Sigmoid colon (tissue), 7 donors: ENCODE results near the gene SLC38A3. TPM values are rescaled to one million over a fixed set of nuclear protein-coding genes. Genes with fewer than 3 reads are reported as not detected.

Source experiments
- DNase-seq: peaks from one replicate; pipeline ENCODE4 v3.0.0-alpha.2; 2019
- H3K27ac ChIP-seq, 4 donors: fragments of 200-600 bp; sonication (generic); one replicate each; pipeline ENCODE4 v1.5.1; 2016 to 2019; ENCODE audit warnings: mild to moderate bottlenecking in 1 of 4
- H3K27me3 ChIP-seq, 3 donors: fragments of 200-600 bp; sonication (generic); one replicate each; pipeline ENCODE4 v1.5.1; 2019; ENCODE audit warnings: mild to moderate bottlenecking in 1 of 3
- H3K36me3 ChIP-seq, 4 donors: fragments of 200-600 bp; sonication (generic); one replicate each; pipeline ENCODE4 v1.5.1; 2016 to 2019
- H3K4me1 ChIP-seq, 4 donors: fragments of 200-600 bp; sonication (generic); one replicate each; pipeline ENCODE4 v1.5.1; 2017 to 2019
- H3K4me3 ChIP-seq, 4 donors: fragments of 200-600 bp; sonication (generic); one replicate each; pipeline ENCODE4 v1.5.1; 2017 to 2019; ENCODE audit warnings: mild to moderate bottlenecking in 2 of 4, moderate library complexity in 1 of 4
- H3K9me3 ChIP-seq, 4 donors: fragments of 200-600 bp in 3 of 4; sonication (generic) in 3 of 4; one replicate each; pipeline versions ENCODE4 v1.5.1 to v1.6.1; 2013 to 2019
- EP300 ChIP-seq, 4 donors: sonication (generic); formaldehyde crosslinking; IDR thresholded peaks; one replicate each; pipeline ENCODE4 v1.6.1; 2017; ENCODE audit warnings: antibody characterized with exemption in 4 of 4
- POLR2A ChIP-seq, 2 donors: fragments of 450-650 bp; IDR thresholded peaks; one replicate each; pipeline ENCODE4 v1.6.1; 2016; ENCODE audit warnings: antibody characterized with exemption in 2 of 2, mild to moderate bottlenecking in 2 of 2, moderate library complexity in 2 of 2
- POLR2AphosphoS5 ChIP-seq, 4 donors: sonication (generic); formaldehyde crosslinking; IDR thresholded peaks; one replicate each; pipeline ENCODE4 v1.6.1; 2017; ENCODE audit warnings: antibody characterized with exemption in 4 of 4
- WGBS, 2 donors: extraction: QIAGEN DNeasy Blood & Tissue Kit; methylation state at CpG; one replicate each; pipeline ENCODE4 v1.1.7; 2013; 5-methylcytosine and 5-hydroxymethylcytosine counted together
- intact Hi-C: fragments of 100-400 bp; cut with DNase I; formaldehyde crosslinking; loops from one replicate; pipeline ENCODE4 v1.15.1; 2023
- polyA plus RNA-seq, 3 donors: library from polyadenylated mRNA; stranded (reverse); fragments of 200-250 nt; gene quantifications; one replicate each; pipeline ENCODE4 v1.2.3, GENCODE V29; 2013
- small RNA-seq, 3 donors: library from RNA; depleted of rRNA; stranded (forward); fragments of <200 nt; gene quantifications; one replicate each; pipeline ENCODE3, GENCODE V24; 2016
- total RNA-seq, 4 donors: library from RNA; depleted of rRNA; stranded (reverse); fragments of >200 nt; gene quantifications; one replicate each; pipeline ENCODE4 v1.1.0, GENCODE V29; 2016
- TF ChIP-seq, protein P1 (sequence below), 4 experiments: fragments of 450-650 bp in 3 of 4; fragments of 200-600 bp in 1 of 4; IDR thresholded peaks; one replicate each; pipeline ENCODE4 v1.5.1; 2016 to 2019; ENCODE audit warnings: antibody characterized with exemption in 4 of 4, mild to moderate bottlenecking in 3 of 4, moderate library complexity in 2 of 4
- donor health status: healthy with polysubstance abuse.
- donor health status: Bipolar disorder and iron deficiency.
- donor health status: healthy.

SLC38A3 gene
- total and polyA plus RNA-seq, 7 donors = 0.07 to 0.28 TPM; not detected in 5

DNA sequence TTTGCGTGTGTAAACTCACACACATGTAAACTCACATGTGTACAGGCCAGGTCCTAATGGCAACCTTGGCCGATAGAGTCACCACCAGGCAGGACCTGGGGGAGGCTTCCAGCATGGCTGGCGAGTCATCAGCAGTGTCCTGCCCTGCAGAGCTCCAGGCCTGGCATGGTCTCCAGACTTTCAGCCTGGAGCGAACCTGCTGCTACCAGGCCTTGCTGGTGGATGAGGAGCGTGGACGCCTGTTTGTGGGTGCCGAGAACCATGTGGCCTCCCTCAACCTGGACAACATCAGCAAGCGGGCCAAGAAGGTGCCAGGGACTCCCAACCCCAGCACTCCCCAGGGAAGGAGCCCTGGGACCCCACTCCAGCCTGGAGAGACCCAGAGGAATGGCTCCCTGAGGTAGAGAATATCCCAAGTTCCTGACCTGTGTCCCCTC is 64.9 kb downstream of the SLC38A3 start:
- H3K27ac ChIP-seq = peak overlapping the region; percentile 93 to 99 (median 99)
- no peaks in the 10 kb centered on the region for H3K9me3 ChIP-seq
- peak overlapping the region in 3 of 4 donors; percentile 34 to 43 (median 39) for H3K4me3 ChIP-seq
- no peaks in the 10 kb centered on the region for H3K36me3 ChIP-seq
- DNase-seq = no peak
- H3K4me1 ChIP-seq = peaks cover 0 to 74% (median 66%) of the 10 kb centered on the region in 4 donors
- TF ChIP-seq EP300 (IDR thresholded peaks at IDR 0.05) = no peak
- TF ChIP-seq POLR2A (IDR thresholded peaks at IDR 0.05) = no peak
- TF ChIP-seq, protein P1, sequence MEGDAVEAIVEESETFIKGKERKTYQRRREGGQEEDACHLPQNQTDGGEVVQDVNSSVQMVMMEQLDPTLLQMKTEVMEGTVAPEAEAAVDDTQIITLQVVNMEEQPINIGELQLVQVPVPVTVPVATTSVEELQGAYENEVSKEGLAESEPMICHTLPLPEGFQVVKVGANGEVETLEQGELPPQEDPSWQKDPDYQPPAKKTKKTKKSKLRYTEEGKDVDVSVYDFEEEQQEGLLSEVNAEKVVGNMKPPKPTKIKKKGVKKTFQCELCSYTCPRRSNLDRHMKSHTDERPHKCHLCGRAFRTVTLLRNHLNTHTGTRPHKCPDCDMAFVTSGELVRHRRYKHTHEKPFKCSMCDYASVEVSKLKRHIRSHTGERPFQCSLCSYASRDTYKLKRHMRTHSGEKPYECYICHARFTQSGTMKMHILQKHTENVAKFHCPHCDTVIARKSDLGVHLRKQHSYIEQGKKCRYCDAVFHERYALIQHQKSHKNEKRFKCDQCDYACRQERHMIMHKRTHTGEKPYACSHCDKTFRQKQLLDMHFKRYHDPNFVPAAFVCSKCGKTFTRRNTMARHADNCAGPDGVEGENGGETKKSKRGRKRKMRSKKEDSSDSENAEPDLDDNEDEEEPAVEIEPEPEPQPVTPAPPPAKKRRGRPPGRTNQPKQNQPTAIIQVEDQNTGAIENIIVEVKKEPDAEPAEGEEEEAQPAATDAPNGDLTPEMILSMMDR (IDR thresholded peaks at IDR 0.05) = no peak
- TF ChIP-seq POLR2AphosphoS5 (IDR thresholded peaks at IDR 0.05) = no peak
- 86 to 90% methylated on average over 8 of the region's 8 CpGs for WGBS, 2 donors
- H3K27me3 ChIP-seq = peaks cover 0 to 9% (median 0%) of the 10 kb centered on the region in 3 donors
- intact Hi-C loops = no loop called here

DNA sequence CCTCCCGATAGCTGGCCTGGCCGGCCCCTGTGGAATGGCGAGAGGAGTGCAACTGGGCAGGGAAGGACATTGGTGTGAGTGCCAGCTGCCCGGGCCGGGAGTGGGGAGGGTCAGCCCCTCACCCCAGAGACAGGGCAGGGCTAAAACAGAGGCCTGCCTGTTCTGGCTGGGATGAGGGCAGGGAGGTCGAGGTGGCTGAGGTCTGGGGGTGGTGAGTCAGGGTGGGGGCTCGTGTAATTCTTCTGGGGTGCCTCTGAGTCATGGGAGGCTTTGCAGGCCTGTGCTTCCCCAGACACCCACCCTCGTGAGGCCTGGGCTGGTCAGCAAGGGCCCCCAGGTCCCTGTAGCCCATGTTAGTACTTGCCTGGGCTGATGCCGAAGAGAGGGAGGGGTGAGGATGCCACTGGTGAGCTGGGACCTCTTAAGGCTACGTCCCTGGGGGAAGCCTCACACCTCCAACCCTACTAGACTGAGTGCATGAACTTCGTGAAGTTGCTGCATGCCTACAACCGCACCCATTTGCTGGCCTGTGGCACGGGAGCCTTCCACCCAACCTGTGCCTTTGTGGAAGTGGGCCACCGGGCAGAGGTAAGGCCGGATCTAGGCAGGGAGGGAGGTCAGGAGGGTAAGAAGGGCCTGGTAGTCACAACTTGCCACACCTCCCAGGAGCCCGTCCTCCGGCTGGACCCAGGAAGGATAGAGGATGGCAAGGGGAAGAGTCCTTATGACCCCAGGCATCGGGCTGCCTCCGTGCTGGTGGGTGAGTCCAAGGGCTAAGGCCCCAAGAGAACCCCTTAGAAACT is 65.6 kb downstream of the SLC38A3 start:
- intact Hi-C loops = no loop called here
- Histone ChIP-seq H3K4me3 (peak overlapping the region in 3 of 4 donors; percentile 34 to 43 (median 39)), H3K4me1 (peaks cover 0 to 68% (median 60%) of the 10 kb centered on the region in 4 donors)

More for the DNA sequence above, 65.6 kb downstream of the SLC38A3 start:
- Histone ChIP-seq H3K36me3 (peaks cover 0 to 4% (median 0%) of the 10 kb centered on the region in 4 donors), H3K27ac (peak overlapping the region; percentile 93 to 99 (median 99)), H3K27me3 (peaks cover 0 to 13% (median 0%) of the 10 kb centered on the region in 3 donors), H3K9me3 (no peaks in the 10 kb centered on the region)
- 81 to 85% methylated on average over 19 of the region's 19 CpGs for WGBS, 2 donors
- TF ChIP-seq POLR2AphosphoS5 (IDR thresholded peaks at IDR 0.05) (peak in 2 of 4 donors; percentile 65 to 70), EP300 (IDR thresholded peaks at IDR 0.05) (no peak), POLR2A (IDR thresholded peaks at IDR 0.05) (no peak)
- TF ChIP-seq, protein P1 (IDR thresholded peaks at IDR 0.05) = no peak
- no peak for DNase-seq

Small RNAs within 50 kb of the gene (small RNA-seq; reads per million reads assigned to genes)
- gene MIR566 (0 reads per million in 3 donors), gene MIR5787 (0 reads per million in 3 donors)

Other genes with a start within 250 kb of the SLC38A3 start
- 100 to 1,000 TPM; 149 to 294 (median 176) TPM for gene RBM5, start 116.4 kb upstream of the SLC38A3 start, total RNA-seq
- gene RBM5, start 116.4 kb upstream of the SLC38A3 start, polyA plus RNA-seq = 10 to 100 TPM; 19.4 to 96.4 (median 33.6) TPM
- gene SEMA3F, start 49.9 kb upstream of the SLC38A3 start, total RNA-seq = 10 to 100 TPM in 1 of 4 donors, 1 to 10 TPM in 3; 5.1 to 11.4 (median 8.0) TPM
- 10 to 100 TPM in 1 of 3 donors, 1 to 10 TPM in 1, under 1 TPM in 1; 0.60 to 12.3 (median 1.2) TPM for gene SEMA3F, start 49.9 kb upstream of the SLC38A3 start, polyA plus RNA-seq
- gene GNAT1, start 13.7 kb upstream of the SLC38A3 start, total RNA-seq = not detected
- gene GNAT1, start 13.7 kb upstream of the SLC38A3 start, polyA plus RNA-seq = under 1 TPM in 1 of 3 donors, not detected in 2; 0.06 TPM
- 100 to 1,000 TPM; 149 to 171 (median 163) TPM for gene GNAI2, start 30.9 kb downstream of the SLC38A3 start, total RNA-seq
- gene GNAI2, start 30.9 kb downstream of the SLC38A3 start, polyA plus RNA-seq = 100 to 1,000 TPM in 1 of 3 donors, 10 to 100 TPM in 2; 43.9 to 125 (median 64.3) TPM
- gene SEMA3B, start 63.9 kb downstream of the SLC38A3 start, total RNA-seq = 10 to 100 TPM in 3 of 4 donors, 1 to 10 TPM in 1; 7.9 to 54.6 (median 25.0) TPM
- 10 to 100 TPM; 12.0 to 39.2 (median 15.3) TPM for gene SEMA3B, start 63.9 kb downstream of the SLC38A3 start, polyA plus RNA-seq
- gene LSMEM2, start 73.8 kb downstream of the SLC38A3 start, total RNA-seq = not detected
- gene LSMEM2, start 73.8 kb downstream of the SLC38A3 start, polyA plus RNA-seq = under 1 TPM in 2 of 3 donors, not detected in 1; 0.13 to 0.46 TPM
- 10 to 100 TPM; 46.7 to 59.1 (median 52.7) TPM for gene IFRD2, start 87.2 kb downstream of the SLC38A3 start, total RNA-seq
- gene IFRD2, start 87.2 kb downstream of the SLC38A3 start, polyA plus RNA-seq = 10 to 100 TPM; 24.5 to 73.1 (median 31.2) TPM
- gene HYAL3, start 94.1 kb downstream of the SLC38A3 start, total RNA-seq = 1 to 10 TPM; 2.1 to 8.3 (median 3.4) TPM
- gene HYAL3, start 94.1 kb downstream of the SLC38A3 start, polyA plus RNA-seq = 1 to 10 TPM in 2 of 3 donors, under 1 TPM in 1; 0.60 to 4.4 (median 2.8) TPM
- gene NAA80, start 94.1 kb downstream of the SLC38A3 start, total RNA-seq = 1 to 10 TPM; 3.6 to 9.4 (median 7.6) TPM
- 1 to 10 TPM; 3.5 to 9.5 (median 4.2) TPM for gene NAA80, start 94.1 kb downstream of the SLC38A3 start, polyA plus RNA-seq
- 1 to 10 TPM; 3.5 to 7.2 (median 4.2) TPM for gene HYAL1, start 98.3 kb downstream of the SLC38A3 start, total RNA-seq
- 10 to 100 TPM in 1 of 3 donors, 1 to 10 TPM in 2; 2.4 to 15.1 (median 9.5) TPM for gene HYAL1, start 98.3 kb downstream of the SLC38A3 start, polyA plus RNA-seq
- 10 to 100 TPM; 41.6 to 62.6 (median 49.4) TPM for gene HYAL2, start 117.5 kb downstream of the SLC38A3 start, total RNA-seq
- gene HYAL2, start 117.5 kb downstream of the SLC38A3 start, polyA plus RNA-seq = 10 to 100 TPM in 2 of 3 donors, 1 to 10 TPM in 1; 8.6 to 45.8 (median 13.8) TPM
- gene TUSC2, start 123.0 kb downstream of the SLC38A3 start, total RNA-seq = 10 to 100 TPM; 23.2 to 54.7 (median 38.0) TPM
- gene TUSC2, start 123.0 kb downstream of the SLC38A3 start, polyA plus RNA-seq = 10 to 100 TPM; 28.7 to 37.1 (median 33.0) TPM
- 10 to 100 TPM; 27.4 to 29.8 (median 28.5) TPM for gene RASSF1, start 135.6 kb downstream of the SLC38A3 start, total RNA-seq
- 10 to 100 TPM; 16.4 to 41.7 (median 21.0) TPM for gene RASSF1, start 135.6 kb downstream of the SLC38A3 start, polyA plus RNA-seq
- 1 to 10 TPM in 1 of 4 donors, not detected in 3; 1.2 TPM for gene ZMYND10, start 140.5 kb downstream of the SLC38A3 start, total RNA-seq
- gene ZMYND10, start 140.5 kb downstream of the SLC38A3 start, polyA plus RNA-seq = under 1 TPM in 1 of 3 donors, not detected in 2; 0.77 TPM
- 10 to 100 TPM; 19.1 to 28.5 (median 19.2) TPM for gene NPRL2, start 145.5 kb downstream of the SLC38A3 start, total RNA-seq
- gene NPRL2, start 145.5 kb downstream of the SLC38A3 start, polyA plus RNA-seq = 10 to 100 TPM; 16.8 to 22.2 (median 18.7) TPM
- 10 to 100 TPM in 1 of 4 donors, 1 to 10 TPM in 3; 6.8 to 12.7 (median 8.2) TPM for gene CYB561D2, start 145.6 kb downstream of the SLC38A3 start, total RNA-seq
- gene CYB561D2, start 145.6 kb downstream of the SLC38A3 start, polyA plus RNA-seq = 10 to 100 TPM; 10.8 to 46.0 (median 14.8) TPM
- gene TMEM115, start 154.2 kb downstream of the SLC38A3 start, total RNA-seq = 10 to 100 TPM; 40.5 to 45.7 (median 44.3) TPM
- gene TMEM115, start 154.2 kb downstream of the SLC38A3 start, polyA plus RNA-seq = 10 to 100 TPM in 2 of 3 donors, 1 to 10 TPM in 1; 9.5 to 37.4 (median 11.4) TPM